K562 (cell line): ENCODE data around the gene ANO2. TPM values are rescaled to one million over a fixed set of nuclear protein-coding genes. Genes with fewer than 3 reads are reported as not detected.

ENCODE experiments used
- ATAC-seq: fragments of 200-7000 bp; cut with Tn5 transposase; 3 replicates; pipeline ENCODE4 v1.9.1; 2020; ENCODE audit warnings: moderate library complexity
- BruUV-seq: library from RNA; stranded (reverse); fragments of 400-500 nt; replicated peaks from 2 replicates; lab custom pipeline; 2021; lab: Mats Ljungman, UMichigan
- CTCF ChIA-PET: fragments of 300-600 bp; formaldehyde crosslinking; extraction: SDS; loops from one replicate; lab custom pipeline; 2021; ENCODE audit warnings: low intra/inter-chr PET ratio; lab: Yijun Ruan, JAX
- POLR2A ChIA-PET: fragments of 300-600, 350-650 bp; sonication (Branson Sonifier 250); formaldehyde crosslinking; extraction: SDS; loops from one replicate; lab custom pipeline; 2021; ENCODE audit warnings: antibody characterized with exemption, inconsistent platforms; lab: Yijun Ruan, JAX
- DNase-seq, 4 experiments: peaks; one replicate each; pipeline versions ENCODE4 v3.0.0 to v3.0.0-alpha.2; 2011 to 2018; ENCODE audit warnings: low spot score in 3 of 4, mixed read lengths in 3 of 4; ENCODE audit errors: extremely low read depth in 1 of 4
- FAIRE-seq: peaks from 2 replicates; lab custom pipeline; 2011; peaks lifted over from hg19 to GRCh38; lab: Jason Lieb, UNC
- H2AFZ ChIP-seq: 2 replicates; pipeline ENCODE4 v1.6.0; 2011; ENCODE audit warnings: low read depth, low read length, control low read depth, inconsistent platforms
- H3K27ac ChIP-seq: fragments of 200-600 bp; 3 replicates; pipeline ENCODE4 v1.8.0; 2011; ENCODE audit warnings: low read depth, mild to moderate bottlenecking, control low read depth, inconsistent platforms, low read length, moderate library complexity, mixed read lengths; ENCODE audit errors: extremely low read depth
- H3K27me3 ChIP-seq, 2 experiments: fragments of 300-600 bp in 1 of 2; 2 replicates in 1 of 2; 3 replicates in 1 of 2; pipeline versions ENCODE4 v1.6.0 to v1.8.0; 2011; ENCODE audit warnings: inconsistent platforms in 2 of 2, low read length in 2 of 2, mild to moderate bottlenecking in 1 of 2, mixed read lengths in 1 of 2, moderate library complexity in 1 of 2; ENCODE audit not compliant: control insufficient read depth in 2 of 2, insufficient read depth in 2 of 2
- H3K36me3 ChIP-seq: fragments of 300-600 bp; 3 replicates; pipeline ENCODE4 v1.8.0; 2011; ENCODE audit warnings: mild to moderate bottlenecking, low read length, inconsistent platforms; ENCODE audit not compliant: control insufficient read depth, insufficient read depth
- H3K4me1 ChIP-seq, 2 experiments: fragments of 200-600 bp in 1 of 2; replicated peaks in 1 of 2; 2 replicates in 1 of 2; 3 replicates in 1 of 2; pipeline versions ENCODE4 v1.5.1 to v1.8.0; 2011; ENCODE audit warnings: inconsistent platforms in 2 of 2, low read length in 2 of 2, mild to moderate bottlenecking in 1 of 2, mixed read lengths in 1 of 2, moderate library complexity in 1 of 2; ENCODE audit not compliant: control insufficient read depth in 2 of 2, insufficient read depth in 2 of 2
- H3K4me2 ChIP-seq: 2 replicates; pipeline ENCODE4 v1.6.1; 2011; ENCODE audit warnings: low read length, control low read depth, inconsistent platforms, mixed read lengths; ENCODE audit not compliant: insufficient read depth
- H3K4me3 ChIP-seq: fragments of 200-600 bp; sonication (generic), shearing (Covaris generic); 2 replicates; pipeline ENCODE4 v1.5.1; 2016; ENCODE audit warnings: control low read depth, inconsistent platforms
- H3K79me2 ChIP-seq: fragments of 200-600 bp; 3 replicates; pipeline ENCODE4 v1.8.0; 2011; ENCODE audit warnings: low read length, inconsistent platforms; ENCODE audit not compliant: control insufficient read depth, insufficient read depth
- H3K9ac ChIP-seq, 2 experiments: 2 replicates each; pipeline versions ENCODE4 v1.6.0 to v1.6.1; 2011; ENCODE audit warnings: low read depth in 2 of 2, low read length in 2 of 2, control low read depth in 1 of 2, inconsistent platforms in 1 of 2, mild to moderate bottlenecking in 1 of 2, mixed read lengths in 1 of 2; ENCODE audit not compliant: insufficient read depth in 1 of 2
- H3K9me1 ChIP-seq: one replicate; pipeline ENCODE4 v1.6.0; 2011; ENCODE audit warnings: inconsistent platforms, mild to moderate bottlenecking, low read length, moderate library complexity; ENCODE audit not compliant: control insufficient read depth, insufficient read depth
- H3K9me3 ChIP-seq: replicated peaks from 2 replicates; pipeline ENCODE4 v1.5.1; 2011; ENCODE audit warnings: low read depth, low read length, inconsistent platforms; ENCODE audit not compliant: control insufficient read depth, insufficient read depth
- H4K20me1 ChIP-seq: replicated peaks from 2 replicates; pipeline ENCODE4 v1.6.1; 2011; ENCODE audit warnings: low read length, inconsistent platforms, mixed read lengths; ENCODE audit not compliant: control insufficient read depth, insufficient read depth
- CCAR2 ChIP-seq: fragments of 200-400 bp; formaldehyde crosslinking; IDR thresholded peaks from 2 replicates; pipeline ENCODE4 v1.6.1; 2017; ENCODE audit warnings: mild to moderate bottlenecking, low read depth, low read length
- ERF ChIP-seq: fragments of 450-650 bp; formaldehyde crosslinking; IDR thresholded peaks from 2 replicates; pipeline ENCODE4 v1.4.0; 2020; ENCODE audit warnings: mild to moderate bottlenecking, mixed read lengths
- KDM1A ChIP-seq, 2 experiments: fragments of 450-650 bp; IDR thresholded peaks; 2 replicates each; pipeline ENCODE4 v1.6.1; 2016; ENCODE audit warnings: mild to moderate bottlenecking in 2 of 2
- KHSRP ChIP-seq: fragments of 450-650 bp; IDR thresholded peaks from 2 replicates; pipeline ENCODE4 v1.6.1; 2017
- KLF16 ChIP-seq: IDR thresholded peaks from 2 replicates; pipeline ENCODE4 v1.6.1; 2016; ENCODE audit warnings: antibody characterized with exemption
- NEUROD1 ChIP-seq: fragments of 150-350 bp; IDR thresholded peaks from 2 replicates; pipeline ENCODE4 v1.6.1; 2014; ENCODE audit warnings: borderline replicate concordance, low read length, low read depth; ENCODE audit not compliant: partially characterized antibody
- NFYB ChIP-seq: IDR thresholded peaks from 2 replicates; pipeline ENCODE4 v1.6.1; 2011; ENCODE audit warnings: mild to moderate bottlenecking, moderate library complexity; ENCODE audit not compliant: insufficient read length; ENCODE audit errors: extremely low read depth
- TAF1 ChIP-seq: IDR thresholded peaks from 2 replicates; pipeline ENCODE4 v1.6.1; 2011; ENCODE audit warnings: mild to moderate bottlenecking, low read length, moderate library complexity; ENCODE audit not compliant: insufficient read depth, control insufficient read depth, severe bottlenecking; ENCODE audit errors: extremely low read depth
- TCF3 ChIP-seq: sonication (generic); formaldehyde crosslinking; IDR thresholded peaks from 2 replicates; pipeline ENCODE4 v1.4.0; 2020; ENCODE audit warnings: mild to moderate bottlenecking, missing genetic modification reagents
- ZEB2 ChIP-seq: fragments of 450-650 bp; IDR thresholded peaks from 2 replicates; pipeline ENCODE4 v1.6.1; 2016
- ZNF408 ChIP-seq: fragments of 250-450 bp; sonication (Bioruptor Pico); IDR thresholded peaks from 2 replicates; pipeline ENCODE4 v1.4.0; 2020; ENCODE audit warnings: low read depth, mild to moderate bottlenecking, moderate library complexity
- ZNF668 ChIP-seq: fragments of 250-450 bp; sonication (Bioruptor Pico); IDR thresholded peaks from 2 replicates; pipeline ENCODE4 v1.8.0; 2022; ENCODE audit warnings: mild to moderate bottlenecking, inconsistent platforms
- ZNF707 ChIP-seq: fragments of 250-450 bp; sonication (Bioruptor Pico); conservative IDR thresholded peaks from 2 replicates; pipeline ENCODE4 v1.8.0; 2022; ENCODE audit warnings: inconsistent platforms, mild to moderate bottlenecking, moderate library complexity
- ZNF79 ChIP-seq: fragments of 250-450 bp; sonication (Bioruptor Pico); IDR thresholded peaks from 2 replicates; pipeline ENCODE4 v1.4.0; 2020; ENCODE audit warnings: low read depth, mild to moderate bottlenecking, moderate library complexity
- WGBS: fragments of 100-300 bp; shearing (Covaris generic); methylation state at CpG from one replicate; pipeline ENCODE4 v1.1.6; 2016; ENCODE audit warnings: low coverage, mixed read lengths; ENCODE audit not compliant: insufficient coverage; ENCODE audit errors: missing lambda C conversion rate; 5-methylcytosine and 5-hydroxymethylcytosine counted together
- in situ Hi-C: fragments of 300-500 bp; cut with MboI; formaldehyde crosslinking; loops from 4 replicates; pipeline ENCODE4 v1.15.0; 2018; ENCODE audit warnings: inconsistent platforms, mixed read lengths
- intact Hi-C: fragments of 100-400 bp; cut with micrococcal nuclease; formaldehyde crosslinking; loops from 2 replicates; pipeline ENCODE4 v1.14.2; 2022
- polyA plus RNA-seq, 8 experiments: library from polyadenylated mRNA; depleted of rRNA in 4 of 8; stranded (reverse) in 5 of 8; unstranded in 3 of 8; fragments of >200 nt; fragmentation: Nextera tagmentation in 2 of 8; fragmentation: Illumina TruSeq in 1 of 8; extraction: Ambion mirVana in 2 of 8; extraction: Trizol in 1 of 8; gene quantifications; 2 replicates each; pipeline versions ENCODE4 v1.2.1 to v1.2.3, GENCODE V29; 2011 to 2014; ENCODE audit warnings: inconsistent platforms in 1 of 8, missing spikeins in 1 of 8
- total RNA-seq, 7 experiments: library from RNA; depleted of rRNA in 6 of 7; stranded (reverse); fragments of >200 nt in 6 of 7; fragmentation: Illumina TruSeq in 2 of 7; extraction: Trizol in 2 of 7; gene quantifications; 2 replicates each; pipeline versions ENCODE4 v1.2.1 to v1.2.3, GENCODE V29; 2011 to 2021; ENCODE audit warnings: low replicate concordance in 1 of 7
- TF ChIP-seq, protein P1 (sequence below), 3 experiments: fragments of 200-800 bp in 1 of 3; sonication (Bioruptor generic) in 1 of 3; sonication (generic) in 1 of 3; formaldehyde crosslinking in 1 of 3; IDR thresholded peaks; 2 replicates each; pipeline versions ENCODE4 v1.6.1 to v1.8.0; 2016 to 2022; ENCODE audit warnings: mild to moderate bottlenecking in 2 of 3, missing compliant biosample characterization in 2 of 3, missing genetic modification characterization in 2 of 3, missing genetic modification reagents in 1 of 3
- TF ChIP-seq, protein P2 (sequence below), 2 experiments: fragments of 450-650 bp; IDR thresholded peaks; 2 replicates each; pipeline ENCODE4 v1.6.1; 2018; ENCODE audit warnings: mild to moderate bottlenecking in 2 of 2, low read depth in 1 of 2; ENCODE audit not compliant: partially characterized antibody in 2 of 2
- TF ChIP-seq, protein P3 (sequence below): fragments of 450-650 bp; IDR thresholded peaks from 2 replicates; pipeline ENCODE4 v1.6.1; 2017; ENCODE audit warnings: mild to moderate bottlenecking, moderate library complexity

ANO2 gene
- total and polyA plus RNA-seq, 9 of the 15 experiments (the other 6 are each of a cell fraction or from before 2014, with no cell fraction given), result 0.64 TPM; not detected in 8

DNA sequence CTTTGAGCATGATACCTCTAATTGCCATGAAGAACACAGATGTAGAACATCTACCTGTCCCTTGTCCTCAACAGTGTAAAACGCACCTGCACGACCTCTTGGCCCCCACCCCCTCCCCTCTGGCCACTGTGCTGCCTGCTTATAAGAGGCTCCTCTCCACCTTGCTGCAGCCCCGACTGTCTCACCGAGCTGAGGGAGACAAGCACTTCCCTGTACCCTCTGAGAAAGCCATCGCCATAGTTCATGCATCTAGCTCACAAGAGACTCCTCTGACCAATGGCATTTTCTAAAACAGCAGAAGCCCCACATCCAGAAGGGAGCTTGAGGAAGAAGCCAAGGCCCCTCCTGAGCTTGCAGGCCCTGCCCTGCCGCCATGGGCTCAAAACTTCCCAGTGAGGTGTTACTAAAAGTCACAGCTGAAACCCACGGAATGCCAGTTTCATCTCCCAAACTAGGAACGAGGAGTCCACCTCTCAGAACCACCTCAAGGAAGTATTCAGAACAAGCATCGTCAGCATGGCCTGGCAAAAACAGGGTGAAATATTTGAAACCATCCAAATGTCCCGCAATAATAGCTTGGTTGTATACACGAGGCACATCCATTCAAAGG lies 21.5 kb upstream of the ANO2 start:
- Histone ChIP-seq H3K79me2 (no peaks in the 10 kb centered on the region), H3K9me1 (no peaks in the 10 kb centered on the region), H3K9ac (no peak overlapping the region), H3K27ac (no peak overlapping the region), H3K9me3 (no peaks in the 10 kb centered on the region), H3K4me2 (no peak overlapping the region), H3K36me3 (no peaks in the 10 kb centered on the region), H4K20me1 (no peaks in the 10 kb centered on the region), H3K4me1 (no peaks in the 10 kb centered on the region), H3K4me3 (no peak overlapping the region), H3K27me3 (peaks cover 0 to 16% of the 10 kb centered on the region in 2 experiments; a peak in 2 of 5 replicates), H2AFZ (no peak overlapping the region)
- ChIA-PET CTCF (interaction anchor here (0.6 to 1.4 kb wide), 2 partner anchors 73 to 518 kb away, joined by 3 to 10 read pairs; no protein-coding TSS in a partner anchor), POLR2A (interaction anchor here (0.6 kb wide), 1 partner anchor 60 kb away, joined by 3 read pairs; no protein-coding TSS in a partner anchor)
- in situ Hi-C loops (no loop called here), intact Hi-C loops (no loop called here)
- WGBS, result 1% methylated on average over 11 of the region's 11 CpGs
- no peak for FAIRE-seq
- no peak for ATAC-seq
- no peak for DNase-seq
- no TSS peak for BruUV-seq
- TF ChIP-seq KHSRP (no peak), CCAR2 (no peak), TCF3 (CRISPR knock-in tag) (no peak), ZNF79 (CRISPR knock-in tag) (no peak), ZNF408 (CRISPR knock-in tag) (no peak), TAF1 (no peak), KLF16 (no peak), NEUROD1 (no peak), ERF (no peak), ZNF668 (CRISPR knock-in tag) (no peak), ZNF707 (no peak), NFYB (no peak), ZEB2 (no peak), KDM1A (IDR thresholded peaks at IDR 0.05) (no peak)
- TF ChIP-seq, protein P1, sequence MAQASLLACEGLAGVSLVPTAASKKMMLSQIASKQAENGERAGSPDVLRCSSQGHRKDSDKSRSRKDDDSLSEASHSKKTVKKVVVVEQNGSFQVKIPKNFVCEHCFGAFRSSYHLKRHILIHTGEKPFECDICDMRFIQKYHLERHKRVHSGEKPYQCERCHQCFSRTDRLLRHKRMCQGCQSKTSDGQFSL (CRISPR knock-in tag; IDR thresholded peaks at IDR 0.05), result no peak
- TF ChIP-seq, protein P1 (tag; IDR thresholded peaks at IDR 0.05), result no peak
- TF ChIP-seq, protein P2, sequence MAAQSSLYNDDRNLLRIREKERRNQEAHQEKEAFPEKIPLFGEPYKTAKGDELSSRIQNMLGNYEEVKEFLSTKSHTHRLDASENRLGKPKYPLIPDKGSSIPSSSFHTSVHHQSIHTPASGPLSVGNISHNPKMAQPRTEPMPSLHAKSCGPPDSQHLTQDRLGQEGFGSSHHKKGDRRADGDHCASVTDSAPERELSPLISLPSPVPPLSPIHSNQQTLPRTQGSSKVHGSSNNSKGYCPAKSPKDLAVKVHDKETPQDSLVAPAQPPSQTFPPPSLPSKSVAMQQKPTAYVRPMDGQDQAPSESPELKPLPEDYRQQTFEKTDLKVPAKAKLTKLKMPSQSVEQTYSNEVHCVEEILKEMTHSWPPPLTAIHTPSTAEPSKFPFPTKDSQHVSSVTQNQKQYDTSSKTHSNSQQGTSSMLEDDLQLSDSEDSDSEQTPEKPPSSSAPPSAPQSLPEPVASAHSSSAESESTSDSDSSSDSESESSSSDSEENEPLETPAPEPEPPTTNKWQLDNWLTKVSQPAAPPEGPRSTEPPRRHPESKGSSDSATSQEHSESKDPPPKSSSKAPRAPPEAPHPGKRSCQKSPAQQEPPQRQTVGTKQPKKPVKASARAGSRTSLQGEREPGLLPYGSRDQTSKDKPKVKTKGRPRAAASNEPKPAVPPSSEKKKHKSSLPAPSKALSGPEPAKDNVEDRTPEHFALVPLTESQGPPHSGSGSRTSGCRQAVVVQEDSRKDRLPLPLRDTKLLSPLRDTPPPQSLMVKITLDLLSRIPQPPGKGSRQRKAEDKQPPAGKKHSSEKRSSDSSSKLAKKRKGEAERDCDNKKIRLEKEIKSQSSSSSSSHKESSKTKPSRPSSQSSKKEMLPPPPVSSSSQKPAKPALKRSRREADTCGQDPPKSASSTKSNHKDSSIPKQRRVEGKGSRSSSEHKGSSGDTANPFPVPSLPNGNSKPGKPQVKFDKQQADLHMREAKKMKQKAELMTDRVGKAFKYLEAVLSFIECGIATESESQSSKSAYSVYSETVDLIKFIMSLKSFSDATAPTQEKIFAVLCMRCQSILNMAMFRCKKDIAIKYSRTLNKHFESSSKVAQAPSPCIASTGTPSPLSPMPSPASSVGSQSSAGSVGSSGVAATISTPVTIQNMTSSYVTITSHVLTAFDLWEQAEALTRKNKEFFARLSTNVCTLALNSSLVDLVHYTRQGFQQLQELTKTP (IDR thresholded peaks at IDR 0.05; ENCODE audit: low read depth in 1 of 2, partially characterized antibody in 2 of 2), result no peak
- TF ChIP-seq, protein P3, sequence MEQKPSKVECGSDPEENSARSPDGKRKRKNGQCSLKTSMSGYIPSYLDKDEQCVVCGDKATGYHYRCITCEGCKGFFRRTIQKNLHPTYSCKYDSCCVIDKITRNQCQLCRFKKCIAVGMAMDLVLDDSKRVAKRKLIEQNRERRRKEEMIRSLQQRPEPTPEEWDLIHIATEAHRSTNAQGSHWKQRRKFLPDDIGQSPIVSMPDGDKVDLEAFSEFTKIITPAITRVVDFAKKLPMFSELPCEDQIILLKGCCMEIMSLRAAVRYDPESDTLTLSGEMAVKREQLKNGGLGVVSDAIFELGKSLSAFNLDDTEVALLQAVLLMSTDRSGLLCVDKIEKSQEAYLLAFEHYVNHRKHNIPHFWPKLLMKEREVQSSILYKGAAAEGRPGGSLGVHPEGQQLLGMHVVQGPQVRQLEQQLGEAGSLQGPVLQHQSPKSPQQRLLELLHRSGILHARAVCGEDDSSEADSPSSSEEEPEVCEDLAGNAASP, result no peak
